ENCODE data around the gene PSME3IP1.
"Not testable (repeated sequence)": the region's sequence is repeated elsewhere in the genome, so short reads cannot be mapped to it uniquely, and the experiment has no call there.

PSME3IP1 gene

DNA sequence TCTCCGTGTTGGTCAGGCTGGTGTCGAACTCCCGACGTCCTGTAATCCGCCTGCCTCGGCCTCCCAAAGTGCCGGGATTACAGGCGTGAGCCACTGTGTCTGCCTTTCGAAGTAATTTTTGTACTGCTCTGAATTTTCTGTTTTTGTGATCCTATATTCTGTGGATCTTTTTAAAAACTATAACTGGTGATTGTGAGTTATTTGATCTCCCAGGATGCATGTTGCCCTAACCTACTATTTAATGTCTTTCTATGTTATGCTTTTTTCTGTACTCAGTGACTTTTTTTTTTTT lies 2.8 kb upstream of the PSME3IP1 start:
- DNase-seq (ENCODE audit: low read depth) = no peak
- TF ChIP-seq, protein P1, sequence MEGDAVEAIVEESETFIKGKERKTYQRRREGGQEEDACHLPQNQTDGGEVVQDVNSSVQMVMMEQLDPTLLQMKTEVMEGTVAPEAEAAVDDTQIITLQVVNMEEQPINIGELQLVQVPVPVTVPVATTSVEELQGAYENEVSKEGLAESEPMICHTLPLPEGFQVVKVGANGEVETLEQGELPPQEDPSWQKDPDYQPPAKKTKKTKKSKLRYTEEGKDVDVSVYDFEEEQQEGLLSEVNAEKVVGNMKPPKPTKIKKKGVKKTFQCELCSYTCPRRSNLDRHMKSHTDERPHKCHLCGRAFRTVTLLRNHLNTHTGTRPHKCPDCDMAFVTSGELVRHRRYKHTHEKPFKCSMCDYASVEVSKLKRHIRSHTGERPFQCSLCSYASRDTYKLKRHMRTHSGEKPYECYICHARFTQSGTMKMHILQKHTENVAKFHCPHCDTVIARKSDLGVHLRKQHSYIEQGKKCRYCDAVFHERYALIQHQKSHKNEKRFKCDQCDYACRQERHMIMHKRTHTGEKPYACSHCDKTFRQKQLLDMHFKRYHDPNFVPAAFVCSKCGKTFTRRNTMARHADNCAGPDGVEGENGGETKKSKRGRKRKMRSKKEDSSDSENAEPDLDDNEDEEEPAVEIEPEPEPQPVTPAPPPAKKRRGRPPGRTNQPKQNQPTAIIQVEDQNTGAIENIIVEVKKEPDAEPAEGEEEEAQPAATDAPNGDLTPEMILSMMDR (IDR thresholded peaks at IDR 0.05; ENCODE audit: low read depth, low read length, missing control alignments) = no peak
- H3K4me3 ChIP-seq (ENCODE audit: low read depth, low read length) = no peak overlapping the region

DNA sequence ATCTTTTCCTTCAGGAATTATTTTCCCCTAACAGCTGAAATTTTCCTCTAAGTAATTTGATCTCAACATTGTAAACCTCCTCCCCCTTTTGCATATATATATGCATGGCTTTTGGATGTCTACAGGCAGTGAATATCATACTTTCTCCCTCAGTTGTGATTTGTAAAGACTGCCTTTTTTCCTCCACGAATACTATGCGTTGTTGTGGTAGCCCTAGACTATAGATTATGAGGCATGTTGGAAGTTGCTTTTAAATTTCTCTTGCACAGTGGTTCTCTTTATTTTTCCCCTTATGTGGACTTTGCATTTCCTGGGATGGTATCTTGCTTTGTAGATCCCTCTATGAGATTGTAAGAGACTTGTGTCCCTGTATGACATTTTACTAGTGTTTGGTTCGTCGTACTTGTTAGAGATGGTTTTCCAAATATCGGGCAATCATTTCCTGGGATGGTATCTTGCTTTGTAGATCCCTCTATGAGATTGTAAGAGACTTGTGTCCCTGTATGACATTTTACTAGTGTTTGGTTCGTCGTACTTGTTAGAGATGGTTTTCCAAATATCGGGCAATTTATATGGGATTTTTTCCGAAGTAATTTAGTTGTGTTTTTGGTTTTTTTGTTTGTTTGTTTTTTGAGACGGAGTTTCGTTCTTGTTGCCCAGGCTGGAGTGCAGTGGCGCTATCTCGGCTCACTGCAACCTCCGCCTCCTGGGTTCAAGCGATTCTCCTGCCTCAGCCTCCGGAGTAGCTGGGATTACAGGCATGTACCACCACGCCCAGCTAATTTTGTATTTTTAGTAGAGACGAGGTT lies 2.3 kb upstream of the PSME3IP1 start:
- peak overlapping the region; percentile 65 for H3K4me3 ChIP-seq (ENCODE audit: low read depth, low read length)
- not testable (repeated sequence) for DNase-seq (ENCODE audit: low read depth)

DNA sequence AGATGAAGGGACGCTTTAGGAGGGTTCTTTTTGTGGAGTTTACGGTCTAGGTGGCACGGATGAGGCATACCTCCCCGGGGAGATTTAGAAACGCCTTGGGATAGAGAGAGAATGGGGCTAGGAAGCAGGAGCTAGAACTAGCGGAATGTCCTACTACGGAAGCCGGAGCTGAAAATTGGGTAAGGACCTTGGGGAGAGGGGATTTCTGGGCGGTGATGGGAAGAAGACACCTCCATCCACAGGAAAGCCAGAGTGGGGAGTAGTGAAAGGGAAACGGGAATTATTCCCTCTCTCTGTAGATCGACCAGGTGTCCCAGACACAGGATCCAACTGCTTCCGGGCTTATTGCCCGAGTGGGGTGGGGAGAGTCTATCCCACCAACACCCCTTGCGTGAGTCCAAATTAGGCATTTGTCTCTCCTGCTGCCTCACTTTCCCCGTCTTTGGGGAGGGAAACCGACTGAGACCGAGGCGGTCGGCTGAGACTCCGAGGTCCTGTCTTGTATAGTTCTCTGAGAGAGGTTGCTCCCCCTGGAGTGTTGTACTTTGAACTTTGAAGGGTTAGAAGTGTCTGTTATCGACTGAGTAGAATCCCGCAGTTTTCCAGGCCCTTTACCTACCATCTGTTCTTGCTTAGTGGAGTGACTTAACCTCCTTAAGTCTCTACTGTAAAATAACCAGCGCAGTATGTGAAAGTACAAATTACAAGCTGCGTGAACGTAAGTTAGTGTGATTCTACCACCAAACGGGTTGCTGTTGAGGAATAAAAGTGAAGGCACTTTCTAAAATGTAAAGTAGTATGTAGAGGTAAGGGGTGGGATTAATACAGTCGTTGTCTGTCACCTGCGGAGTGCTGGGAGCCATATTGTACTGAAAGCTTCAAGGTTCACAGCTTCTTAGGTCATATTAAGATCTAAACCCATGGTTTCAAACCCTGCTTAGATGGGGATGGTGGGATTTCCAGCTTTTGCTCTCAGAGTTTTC lies 1.3 kb upstream of the PSME3IP1 start:
- peak overlapping the region; percentile 65 for H3K4me3 ChIP-seq (ENCODE audit: low read depth, low read length)

DNA sequence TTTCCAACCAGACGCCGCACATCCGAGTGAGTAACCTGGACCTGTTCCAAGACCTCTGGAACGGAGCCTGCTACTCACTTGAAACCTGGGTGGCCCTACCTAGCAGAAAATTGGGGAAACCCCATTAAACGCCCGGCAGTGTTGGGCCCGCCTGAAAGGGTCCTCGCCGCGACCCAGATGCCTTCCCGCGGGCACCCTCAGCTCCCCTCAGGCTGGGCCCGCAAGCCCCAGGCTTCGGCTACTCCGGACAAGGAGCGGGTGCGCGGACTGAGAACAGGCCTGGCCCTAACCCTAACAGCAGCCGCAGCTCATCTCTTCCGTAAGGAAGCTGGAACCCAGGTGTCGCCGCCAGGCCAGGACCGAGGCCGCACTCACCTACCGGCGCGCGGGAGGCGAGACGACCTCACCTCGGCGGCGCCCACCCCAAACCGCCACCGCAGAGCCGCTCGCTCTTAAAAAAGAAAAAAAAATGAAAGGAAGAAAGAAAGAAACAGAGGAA lies 344 bp downstream of the PSME3IP1 start:
- DNase-seq (ENCODE audit: low read depth) = no peak
- H3K4me3 ChIP-seq (ENCODE audit: low read depth, low read length) = peak overlapping the region; percentile 83
- TF ChIP-seq, protein P1 (IDR thresholded peaks at IDR 0.05; ENCODE audit: low read depth, low read length, missing control alignments) = no peak

More for the DNA sequence above, 1.3 kb upstream of the PSME3IP1 start:
- TF ChIP-seq, protein P1 (IDR thresholded peaks at IDR 0.05; ENCODE audit: low read depth, low read length, missing control alignments) = no peak
- DNase-seq (ENCODE audit: low read depth) = no peak

DNA sequence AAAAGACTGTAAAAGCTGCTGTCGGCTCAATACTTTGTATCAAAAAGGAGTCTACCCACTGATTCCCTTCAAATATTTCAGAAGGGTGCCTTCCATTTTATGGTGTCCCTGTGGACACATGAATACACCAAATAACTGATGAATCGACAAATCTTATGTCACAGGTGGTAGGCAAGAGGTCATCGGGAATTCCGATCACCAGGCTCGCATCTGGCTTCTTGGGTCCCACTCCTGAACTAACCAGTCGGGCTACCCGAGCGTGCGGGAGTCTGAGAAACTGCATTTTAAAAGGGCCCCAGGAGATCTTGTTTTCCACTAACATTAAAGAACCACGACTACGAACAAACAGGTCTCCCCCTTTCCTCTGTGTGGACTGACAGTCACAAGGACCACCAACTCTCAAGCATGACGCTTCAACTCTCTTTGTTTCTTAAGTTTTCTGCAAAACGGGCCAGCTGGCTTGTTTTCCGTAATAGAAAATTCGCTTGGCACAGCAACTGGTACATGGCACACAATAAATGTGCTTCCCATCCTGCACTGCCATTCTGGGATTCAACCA lies 873 bp downstream of the PSME3IP1 start:
- DNase-seq (ENCODE audit: low read depth) = no peak
- TF ChIP-seq, protein P1 (IDR thresholded peaks at IDR 0.05; ENCODE audit: low read depth, low read length, missing control alignments) = no peak
- peak overlapping the region; percentile 83 for H3K4me3 ChIP-seq (ENCODE audit: low read depth, low read length)

DNA sequence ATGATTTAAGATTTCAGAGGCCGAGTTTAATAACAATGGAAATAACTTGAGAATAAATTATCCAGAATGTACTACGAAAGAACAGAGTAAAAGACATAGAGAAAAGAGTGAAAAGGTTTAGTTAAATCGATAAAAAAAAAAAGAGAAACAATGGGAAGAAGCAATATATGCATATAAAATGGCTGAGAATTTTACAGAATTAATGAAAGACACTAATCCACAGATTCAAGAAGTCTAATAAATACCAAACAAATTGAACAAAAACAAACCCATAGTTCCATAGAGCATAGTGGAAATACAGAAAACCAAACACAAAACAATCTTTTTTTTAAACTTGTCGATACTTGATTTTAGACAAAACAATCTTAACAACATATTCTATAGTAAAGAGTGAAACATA lies 1.7 kb downstream of the PSME3IP1 start:
- TF ChIP-seq, protein P1 (IDR thresholded peaks at IDR 0.05; ENCODE audit: low read depth, low read length, missing control alignments) = no peak
- peak overlapping the region; percentile 83; the same call in 1 of the 2 replicates for H3K4me3 ChIP-seq (ENCODE audit: low read depth, low read length)
- DNase-seq (ENCODE audit: low read depth) = no peak
